Neural progenitor cell (in vitro differentiated cells): ENCODE measurements around the gene ABL2. TPM values are rescaled to one million over a fixed set of nuclear protein-coding genes. Genes with fewer than 3 reads are reported as not detected.

ENCODE experiments used
- DNase-seq: peaks from one replicate; pipeline ENCODE4 v3.0.0-alpha.2; 2016; ENCODE audit warnings: low spot score
- H2AFZ ChIP-seq: fragments of 200-600 bp; sonication (generic); replicated peaks from 2 replicates; pipeline ENCODE4 v1.6.1; 2016; ENCODE audit warnings: antibody characterized with exemption
- H3F3A ChIP-seq: fragments of 200-600 bp; sonication (generic); 2 replicates; pipeline ENCODE4 v1.6.1; 2016; ENCODE audit warnings: antibody characterized with exemption, low read depth
- H3K27ac ChIP-seq: fragments of 200-600 bp; sonication (generic); 2 replicates; pipeline ENCODE4 v1.5.1; 2016; ENCODE audit warnings: mild to moderate bottlenecking
- H3K27me3 ChIP-seq: fragments of 200-600 bp; sonication (generic); 2 replicates; pipeline ENCODE4 v1.6.1; 2016; ENCODE audit warnings: mild to moderate bottlenecking, moderate library complexity
- H3K36me3 ChIP-seq: fragments of 200-600 bp; sonication (generic); 2 replicates; pipeline ENCODE4 v1.5.1; 2016
- H3K4me1 ChIP-seq: fragments of 200-600 bp; sonication (generic); 2 replicates; pipeline ENCODE4 v1.6.1; 2016; ENCODE audit warnings: mixed run types
- H3K4me2 ChIP-seq: fragments of 200-600 bp; sonication (generic); 2 replicates; pipeline ENCODE4 v1.6.1; 2016
- H3K4me3 ChIP-seq: fragments of 200-600 bp; sonication (generic); 2 replicates; pipeline ENCODE4 v1.5.1; 2016
- H3K79me2 ChIP-seq: fragments of 200-600 bp; sonication (generic); 2 replicates; pipeline ENCODE4 v1.6.1; 2016; ENCODE audit warnings: low read depth
- H3K9ac ChIP-seq: fragments of 200-600 bp; sonication (generic); 2 replicates; pipeline ENCODE4 v1.6.1; 2016
- H3K9me3 ChIP-seq: fragments of 200-600 bp; sonication (generic); 2 replicates; pipeline ENCODE4 v1.5.1; 2016; ENCODE audit warnings: low read depth
- H4K20me1 ChIP-seq: fragments of 200-600 bp; sonication (generic); 2 replicates; pipeline ENCODE4 v1.6.1; 2016; ENCODE audit warnings: low read depth
- H3K27ac Mint-ChIP-seq: 3 replicates; pipeline ENCODE4 v1.8.0; 2021; ENCODE audit warnings: mixed read lengths
- H3K27me3 Mint-ChIP-seq: 2 replicates; pipeline ENCODE4 v1.8.0; 2022; ENCODE audit warnings: low read depth, mild to moderate bottlenecking, inconsistent platforms, moderate library complexity, mixed read lengths; ENCODE audit not compliant: insufficient read depth
- H3K36me3 Mint-ChIP-seq: 3 replicates; pipeline ENCODE4 v1.8.0; 2021; ENCODE audit warnings: mixed read lengths
- H3K4me1 Mint-ChIP-seq: 3 replicates; pipeline ENCODE4 v1.8.0; 2021; ENCODE audit warnings: mixed read lengths
- H3K4me3 Mint-ChIP-seq: 3 replicates; pipeline ENCODE4 v1.8.0; 2021; ENCODE audit warnings: mild to moderate bottlenecking, moderate library complexity, mixed read lengths
- H3K9me3 Mint-ChIP-seq: 3 replicates; pipeline ENCODE4 v1.8.0; 2020; ENCODE audit warnings: mixed read lengths
- CTCF ChIP-seq: fragments of 200-600 bp; sonication (generic); IDR thresholded peaks from 2 replicates; pipeline ENCODE4 v1.5.1; 2017; ENCODE audit warnings: antibody characterized with exemption, mild to moderate bottlenecking
- EZH2 ChIP-seq: fragments of 200-600 bp; sonication (generic); IDR thresholded peaks from 2 replicates; pipeline ENCODE4 v1.6.1; 2017; ENCODE audit warnings: antibody characterized with exemption, mild to moderate bottlenecking, moderate library complexity
- EZH2phosphoT487 ChIP-seq: fragments of 200-600 bp; sonication (generic); IDR thresholded peaks from 2 replicates; pipeline ENCODE4 v1.6.1; 2017; ENCODE audit warnings: antibody characterized with exemption
- total RNA-seq: library from RNA; depleted of rRNA; stranded (reverse); fragments of >200 nt; gene quantifications from 2 replicates; pipeline ENCODE4 v1.2.3, GENCODE V29; 2015; ENCODE audit warnings: low replicate concordance

ABL2 gene
- total RNA-seq, 1 donor from 2014 or later, result 17.9 TPM

- Mint-ChIP-seq H3K9me3 (no peaks in the 10 kb centered on the region), H3K27me3 (no peaks in the 10 kb centered on the region), H3K4me3 (no peak overlapping the region), H3K4me1 (no peaks in the 10 kb centered on the region), H3K36me3 (peaks cover 4% of the 10 kb centered on the region), H3K27ac (no peak overlapping the region)
- TF ChIP-seq EZH2, result no peak
- TF ChIP-seq CTCF, result no peak
- no peak for TF ChIP-seq EZH2phosphoT487
- no peak for DNase-seq
- Histone ChIP-seq H3K27ac (no peak overlapping the region), H4K20me1 (peaks cover 4% of the 10 kb centered on the region), H3K4me3 (no peak overlapping the region), H3K4me2 (no peak overlapping the region), H3K27me3 (no peaks in the 10 kb centered on the region), H3K9me3 (no peaks in the 10 kb centered on the region), H3K4me1 (no peaks in the 10 kb centered on the region), H3K79me2 (peaks cover 78% of the 10 kb centered on the region), H3K9ac (no peak overlapping the region), H3F3A (no peaks in the 10 kb centered on the region), H3K36me3 (no peaks in the 10 kb centered on the region), H2AFZ (no peak overlapping the region)
These were observed 72.8 kb downstream of the ABL2 start for GRCh38 chr1:179156708-179157107.

- Histone ChIP-seq H3K79me2 (peaks cover 78% of the 10 kb centered on the region), H3F3A (no peaks in the 10 kb centered on the region), H3K4me3 (no peak overlapping the region), H3K9ac (no peak overlapping the region), H3K4me2 (no peak overlapping the region), H3K36me3 (no peaks in the 10 kb centered on the region), H4K20me1 (peaks cover 4% of the 10 kb centered on the region), H3K4me1 (no peaks in the 10 kb centered on the region), H3K9me3 (no peaks in the 10 kb centered on the region), H2AFZ (no peak overlapping the region), H3K27ac (no peak overlapping the region), H3K27me3 (no peaks in the 10 kb centered on the region)
- H3K27ac Mint-ChIP-seq, result no peak overlapping the region
- no peaks in the 10 kb centered on the region for H3K27me3 Mint-ChIP-seq
- DNase-seq, result no peak
- H3K4me3 Mint-ChIP-seq, result no peak overlapping the region
- TF ChIP-seq CTCF (no peak), EZH2phosphoT487 (no peak), EZH2 (no peak)
- peaks cover 2% of the 10 kb centered on the region for H3K9me3 Mint-ChIP-seq
- peaks cover 3% of the 10 kb centered on the region for H3K36me3 Mint-ChIP-seq
- H3K4me1 Mint-ChIP-seq, result no peaks in the 10 kb centered on the region
These were observed 73.5 kb downstream of the ABL2 start for GRCh38 chr1:179156026-179156425.

- H3K9me3 Mint-ChIP-seq, result peaks cover 5% of the 10 kb centered on the region
- peaks cover 3% of the 10 kb centered on the region for H3K36me3 Mint-ChIP-seq
- no peaks in the 10 kb centered on the region for H3K27me3 Mint-ChIP-seq
- no peak for DNase-seq
- Histone ChIP-seq H3K36me3 (no peaks in the 10 kb centered on the region), H4K20me1 (peaks cover 4% of the 10 kb centered on the region), H3K79me2 (peaks cover 76% of the 10 kb centered on the region), H3K4me2 (no peak overlapping the region), H3K4me3 (no peak overlapping the region), H3F3A (no peaks in the 10 kb centered on the region), H2AFZ (no peak overlapping the region), H3K27me3 (no peaks in the 10 kb centered on the region), H3K9ac (no peak overlapping the region), H3K27ac (no peak overlapping the region), H3K4me1 (no peaks in the 10 kb centered on the region), H3K9me3 (no peaks in the 10 kb centered on the region)
- no peaks in the 10 kb centered on the region for H3K4me1 Mint-ChIP-seq
- no peak overlapping the region for H3K27ac Mint-ChIP-seq
- TF ChIP-seq EZH2 (no peak), EZH2phosphoT487 (no peak), CTCF (no peak)
- no peak overlapping the region for H3K4me3 Mint-ChIP-seq
These were observed 73.9 kb downstream of the ABL2 start for GRCh38 chr1:179155615-179156014.
